Measurements from ENCODE around the gene ATG5.

The ATG5 gene

GRCh38 chr6:106325336-106326178 lies at the start of gene ATG5:
Gene ATG5, minus strand, starts transcription at chr6:106325760. Its CDS starts 9,552 bp downstream, at chr6:106316208.
- DNase-seq = peak; percentile 97

GRCh38 chr6:106373502-106374239 lies 48.1 kb upstream of the ATG5 start:
- no peak for DNase-seq

- DNase-seq = no peak
Measured at GRCh38 chr6:106372838-106373501, 47.4 kb upstream of the ATG5 start.

- DNase-seq = no peak
Measured at GRCh38 chr6:106370639-106371038, 45.1 kb upstream of the ATG5 start.

DNA sequence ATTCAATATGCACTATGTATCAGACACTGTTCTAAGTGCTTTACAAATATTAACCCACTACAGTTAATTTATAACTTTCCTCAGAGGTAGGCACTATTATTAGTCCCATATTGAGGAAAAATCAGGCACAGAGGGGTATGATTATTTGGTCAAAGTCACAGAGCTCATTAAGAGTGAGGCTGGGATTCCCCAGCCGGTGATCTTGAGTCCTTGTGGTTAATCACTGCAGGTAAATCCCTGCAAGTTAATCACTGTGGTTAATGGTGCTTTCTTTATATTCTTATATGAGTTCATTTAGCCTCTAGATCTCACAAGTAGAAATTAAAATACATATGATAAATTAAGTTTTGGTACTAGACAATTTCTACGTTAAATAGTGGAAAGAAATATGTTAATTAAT lies 44.2 kb upstream of the ATG5 start:
- DNase-seq = no peak

DNA sequence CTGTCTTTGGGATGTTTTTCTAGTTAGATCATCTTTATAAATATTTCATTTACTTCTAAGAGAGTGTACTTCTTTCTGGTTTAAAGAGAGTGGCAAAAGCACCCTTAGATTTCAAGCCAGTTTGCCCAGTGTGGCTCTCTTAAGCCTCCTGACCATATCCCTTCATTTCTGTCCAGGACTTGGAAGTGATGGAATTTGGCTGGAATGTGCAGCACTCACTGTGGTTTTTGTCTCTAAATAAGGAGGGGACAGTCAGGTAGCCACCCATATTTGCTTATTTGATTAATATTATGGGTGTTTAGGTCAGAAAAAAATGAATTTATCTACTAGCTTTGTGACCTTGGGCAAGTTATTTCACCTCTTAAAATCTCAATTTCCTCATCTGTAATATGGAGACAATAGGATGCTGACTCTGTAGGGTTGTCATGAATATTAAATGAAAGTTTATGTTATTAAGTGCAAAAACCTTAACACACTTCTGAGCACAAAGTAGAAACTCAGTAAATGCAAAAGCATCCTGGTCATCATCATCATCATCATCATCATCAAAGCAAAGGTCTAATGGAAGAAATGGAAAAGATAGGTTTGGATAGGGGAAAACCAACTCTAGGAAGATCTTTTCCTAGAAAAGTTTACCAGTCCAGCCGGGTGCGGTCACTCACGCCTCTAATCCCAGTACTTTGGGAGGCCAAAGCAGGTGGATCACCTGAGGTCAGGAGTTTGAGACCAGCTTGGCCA lies 38.0 kb upstream of the ATG5 start:
- no peak for DNase-seq

DNA sequence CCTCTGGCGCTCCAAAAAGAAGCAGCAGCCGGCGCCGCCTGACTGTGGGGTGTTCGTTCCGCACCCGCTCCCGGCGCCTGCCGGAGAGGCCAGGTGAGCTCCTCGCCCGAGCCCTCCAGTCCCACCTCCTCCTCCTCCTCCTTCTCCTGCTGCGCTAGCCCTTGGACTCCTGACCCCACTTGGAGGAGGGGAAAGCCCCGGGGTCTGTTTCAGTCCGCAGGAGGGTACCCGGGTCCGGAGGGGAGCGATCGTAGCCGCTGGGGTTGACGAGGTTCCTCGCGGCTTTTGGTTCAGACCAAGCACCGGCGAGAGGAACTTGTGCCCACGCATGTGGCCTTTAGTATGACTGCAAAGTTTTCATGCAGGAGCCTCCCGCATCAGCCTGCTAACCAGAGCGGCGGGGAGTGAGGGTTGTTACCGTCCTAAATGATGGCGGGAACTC lies 35.5 kb upstream of the ATG5 start:
- DNase-seq = no peak

GRCh38 chr6:106360410-106360988 lies 34.9 kb upstream of the ATG5 start, which contains the start of gene CRYBG1:
Gene CRYBG1, plus strand, starts transcription at chr6:106360717. Its CDS starts 192 bp downstream, at chr6:106360909.
- DNase-seq = peak; percentile 75

DNA sequence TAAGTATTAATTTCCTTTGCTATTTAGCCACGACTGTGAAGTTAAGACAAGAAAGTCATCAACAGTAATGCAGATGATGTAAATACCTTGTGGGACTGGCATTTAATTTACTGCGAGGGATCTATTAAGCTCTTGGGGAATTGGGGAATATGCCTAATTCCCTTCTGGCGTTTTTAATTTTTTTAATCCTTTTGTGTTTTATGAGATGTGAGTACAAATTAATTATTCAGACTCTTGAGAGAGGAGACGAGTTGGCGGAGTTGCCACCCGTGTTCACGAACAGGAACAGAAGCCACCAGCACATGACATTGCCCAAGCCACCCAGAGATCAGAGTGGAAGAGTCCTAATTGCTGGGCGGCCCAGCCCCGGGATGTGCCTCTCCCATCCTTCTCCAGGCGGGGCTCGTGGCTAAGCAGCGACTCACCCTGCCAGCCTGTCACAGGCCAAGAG lies 34.4 kb upstream of the ATG5 start:
- DNase-seq = no peak

DNA sequence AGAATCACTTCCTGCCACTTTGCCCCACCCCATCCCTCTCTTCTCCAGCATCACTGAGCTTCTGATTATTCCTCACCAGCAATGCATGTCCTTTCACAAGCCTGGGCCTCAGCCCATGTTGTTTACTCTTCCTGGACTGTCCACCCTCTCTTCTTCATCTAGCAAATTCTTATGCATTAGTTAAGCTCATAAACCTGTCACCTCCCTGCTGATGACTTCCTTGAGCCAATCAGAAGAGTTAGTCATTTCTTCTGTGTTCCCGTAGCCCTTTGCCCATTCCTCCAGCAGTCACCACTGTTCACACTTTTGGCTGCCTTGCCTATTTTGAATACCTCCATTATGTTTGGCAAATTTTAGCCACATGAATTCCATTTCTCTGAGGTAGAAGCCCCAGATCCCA lies 30.8 kb upstream of the ATG5 start:
- DNase-seq = no peak

DNA sequence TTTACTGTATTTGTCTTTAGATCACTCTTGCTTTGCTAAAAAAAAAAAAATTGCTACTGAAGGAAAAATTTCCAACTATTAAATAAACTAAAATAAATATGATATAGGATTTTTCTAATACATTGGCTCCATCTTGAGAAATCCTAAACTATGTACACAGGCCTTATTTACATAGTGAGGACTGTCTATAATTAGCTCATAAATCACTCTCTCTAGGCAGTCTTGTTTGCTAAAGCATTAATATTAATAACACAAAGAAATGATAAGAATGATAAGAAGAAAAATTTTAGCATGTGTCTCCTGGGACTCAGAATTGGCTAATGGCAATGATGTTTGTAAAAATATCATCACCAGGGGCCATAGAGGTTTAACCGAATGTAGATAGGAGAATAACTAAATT lies 21.7 kb upstream of the ATG5 start:
- DNase-seq = no peak

- DNase-seq = peak; percentile 63
Measured at GRCh38 chr6:106339334-106340029, 13.9 kb upstream of the ATG5 start.

- DNase-seq = peak; percentile 15
Measured at GRCh38 chr6:106334646-106335448, 9.3 kb upstream of the ATG5 start.

DNA sequence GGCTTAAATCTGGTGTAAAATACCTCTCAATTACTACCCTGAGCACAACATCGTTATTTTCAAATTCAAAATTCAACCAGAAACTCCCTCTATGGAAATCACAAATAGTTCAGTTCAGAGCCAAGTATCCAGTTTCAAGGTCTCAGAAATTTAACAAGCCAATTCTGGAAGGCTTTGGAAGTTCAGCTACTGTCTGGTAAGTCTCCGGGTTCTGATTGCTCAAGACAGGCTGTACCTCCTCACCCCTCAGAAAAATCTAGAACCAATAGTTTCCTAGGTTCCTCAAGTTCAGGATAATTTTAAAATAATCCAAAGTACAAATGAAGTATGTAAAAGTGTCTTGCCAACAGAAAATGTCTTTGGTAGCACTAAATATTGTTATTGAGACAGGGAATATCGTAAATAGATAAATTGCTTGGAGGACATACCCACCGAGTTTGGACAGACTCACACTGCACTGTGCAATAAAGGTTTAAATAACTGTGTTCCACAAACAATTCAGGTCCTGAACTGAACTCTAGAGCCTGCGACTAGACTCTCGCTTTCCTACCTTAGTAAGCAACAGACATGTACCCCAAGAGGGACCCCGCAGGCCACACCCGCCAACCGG lies 729 bp downstream of the ATG5 start:
- DNase-seq = no peak

GRCh38 chr6:106321940-106322339 lies 3.6 kb downstream of the ATG5 start:
- no peak for DNase-seq

GRCh38 chr6:106318851-106319250 lies 6.7 kb downstream of the ATG5 start:
- no peak for DNase-seq

DNA sequence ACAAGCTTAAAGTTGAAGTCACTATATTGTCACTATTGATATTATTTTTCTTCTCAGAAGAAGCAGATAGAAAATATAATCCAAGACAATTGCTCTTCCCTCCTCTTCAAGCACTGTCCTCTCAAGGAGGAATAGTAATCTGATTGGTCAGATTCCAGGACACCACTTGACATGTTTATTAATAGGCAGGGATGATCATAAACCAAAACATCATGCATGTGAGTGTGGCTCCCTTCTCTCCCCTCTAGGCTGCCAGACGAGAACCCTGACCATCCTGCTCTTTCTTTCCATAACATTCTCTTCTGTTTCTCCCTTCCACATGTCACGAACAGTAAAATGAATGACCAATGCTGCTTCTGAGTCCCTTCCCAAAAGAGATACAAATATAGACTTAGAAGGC lies 7.5 kb downstream of the ATG5 start:
- DNase-seq = no peak

DNA sequence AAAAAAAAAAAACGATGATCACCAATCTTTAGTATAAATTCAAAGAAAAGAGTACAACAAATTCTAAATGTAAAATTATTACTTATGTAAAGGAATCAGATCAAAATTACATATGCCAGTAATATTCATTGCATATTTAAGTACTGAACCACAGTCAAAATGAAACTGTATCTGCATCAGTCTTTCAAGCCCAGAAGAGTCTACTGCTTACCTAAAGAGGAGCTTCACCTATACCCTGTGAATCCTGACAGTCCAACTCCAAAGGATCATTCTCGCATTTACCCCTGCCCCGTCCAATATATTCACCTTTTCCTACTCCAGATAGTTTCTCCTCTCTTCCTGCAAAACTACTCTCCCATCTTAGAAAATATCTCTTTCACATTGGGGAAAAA lies 9.2 kb downstream of the ATG5 start:
- DNase-seq = no peak

DNA sequence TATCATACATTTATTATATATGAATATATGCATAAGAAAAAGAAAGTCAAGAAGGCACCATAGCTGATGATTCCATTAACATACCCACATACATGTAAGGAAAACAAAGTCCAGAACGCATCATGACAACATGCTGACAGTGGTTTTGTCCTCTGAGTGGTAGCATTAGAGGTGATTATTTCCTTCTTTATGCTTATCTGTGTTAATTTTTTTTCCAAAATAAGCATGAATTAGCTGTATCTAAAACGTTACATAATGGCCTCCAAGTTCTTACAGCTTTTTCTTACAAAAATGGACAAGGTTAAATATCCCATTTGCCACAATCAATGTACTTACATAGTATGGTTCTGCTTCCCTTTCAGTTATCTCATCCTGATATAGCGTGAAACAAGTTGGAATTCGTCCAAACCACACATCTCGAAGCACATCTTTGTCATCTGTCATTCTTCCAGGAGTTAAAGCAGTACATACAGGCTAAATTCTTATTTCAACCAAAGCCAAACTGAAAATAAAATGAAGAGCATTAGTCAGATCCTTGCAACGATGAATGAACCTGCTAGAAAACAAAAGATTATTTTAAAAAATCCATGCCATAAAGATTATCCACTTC lies 9.7 kb downstream of the ATG5 start:
- no peak for DNase-seq
